Measurements from ENCODE around the gene PHTF2. TPM values are rescaled to one million over a fixed set of nuclear protein-coding genes. Genes with fewer than 3 reads are reported as not detected.

PHTF2 gene
- total RNA-seq, 1 experiment from 2014 or later, result 26.7 TPM

DNA sequence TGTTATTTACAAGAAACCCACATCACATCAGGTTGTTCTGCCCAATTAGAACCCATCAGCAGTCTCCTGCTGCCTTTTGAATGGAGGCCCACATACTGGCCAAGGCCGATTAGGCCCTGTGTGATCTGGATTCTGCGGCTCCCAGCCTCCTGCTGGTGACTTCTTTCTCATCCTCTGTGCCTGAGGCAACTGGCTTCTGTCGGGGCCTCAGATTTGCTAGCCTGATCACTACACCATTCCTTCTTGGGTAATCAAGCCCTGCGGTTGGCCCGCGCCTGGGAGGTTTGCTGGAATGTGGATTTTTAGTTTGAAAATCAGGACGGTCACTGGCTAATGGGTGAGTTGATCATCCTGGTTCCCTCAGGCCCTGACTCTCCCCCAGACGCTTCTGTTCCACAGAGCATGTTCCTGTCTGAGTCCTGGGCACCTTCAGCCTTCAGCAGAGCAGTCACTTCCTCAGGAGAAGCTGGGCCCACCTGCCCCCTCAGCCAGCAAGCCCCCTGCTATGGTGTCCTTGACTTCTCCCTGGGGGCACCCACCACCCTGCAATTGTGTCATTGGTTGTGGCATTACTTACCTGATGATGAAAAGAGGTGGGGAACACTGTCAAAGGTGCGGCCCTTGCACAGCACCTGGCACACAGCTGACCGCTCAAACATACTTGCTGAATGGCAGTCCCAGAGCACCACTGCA is 207.6 kb downstream of the PHTF2 start:
- no peaks in the 10 kb centered on the region for H3K4me1 ChIP-seq (ENCODE audit: control insufficient read depth in 1 of 2, insufficient read depth in 2 of 2, low read length in 2 of 2)
- ChIA-PET POLR2A (no interaction called here), RAD21 (ENCODE audit: low non-redundant PET in 1 of 2, low total read pairs in 2 of 2, uncharacterized antibody in 2 of 2, unreplicated experiment in 2 of 2) (no interaction called here), CTCF (no interaction called here)
- no TSS peak for BruUV-seq (replicated peaks)
- intact Hi-C loops (cut with micrococcal nuclease), result no loop called here
- H2AFZ ChIP-seq (ENCODE audit: low read depth, low read length, poor library complexity, severe bottlenecking), result no peak overlapping the region
- TF ChIP-seq, protein P1, sequence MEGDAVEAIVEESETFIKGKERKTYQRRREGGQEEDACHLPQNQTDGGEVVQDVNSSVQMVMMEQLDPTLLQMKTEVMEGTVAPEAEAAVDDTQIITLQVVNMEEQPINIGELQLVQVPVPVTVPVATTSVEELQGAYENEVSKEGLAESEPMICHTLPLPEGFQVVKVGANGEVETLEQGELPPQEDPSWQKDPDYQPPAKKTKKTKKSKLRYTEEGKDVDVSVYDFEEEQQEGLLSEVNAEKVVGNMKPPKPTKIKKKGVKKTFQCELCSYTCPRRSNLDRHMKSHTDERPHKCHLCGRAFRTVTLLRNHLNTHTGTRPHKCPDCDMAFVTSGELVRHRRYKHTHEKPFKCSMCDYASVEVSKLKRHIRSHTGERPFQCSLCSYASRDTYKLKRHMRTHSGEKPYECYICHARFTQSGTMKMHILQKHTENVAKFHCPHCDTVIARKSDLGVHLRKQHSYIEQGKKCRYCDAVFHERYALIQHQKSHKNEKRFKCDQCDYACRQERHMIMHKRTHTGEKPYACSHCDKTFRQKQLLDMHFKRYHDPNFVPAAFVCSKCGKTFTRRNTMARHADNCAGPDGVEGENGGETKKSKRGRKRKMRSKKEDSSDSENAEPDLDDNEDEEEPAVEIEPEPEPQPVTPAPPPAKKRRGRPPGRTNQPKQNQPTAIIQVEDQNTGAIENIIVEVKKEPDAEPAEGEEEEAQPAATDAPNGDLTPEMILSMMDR (IDR thresholded peaks at IDR 0.05 in 2 of 3, conservative IDR thresholded peaks at IDR 0.05 in 1 of 3; ENCODE audit: borderline replicate concordance in 1 of 3, insufficient read depth in 1 of 3, low read depth in 2 of 3, low read length in 2 of 3), result no peak
- TF ChIP-seq ZFX (IDR thresholded peaks at IDR 0.05) (no peak), JUND (IDR thresholded peaks at IDR 0.05) (no peak), SP1 (IDR thresholded peaks at IDR 0.05; ENCODE audit: low read depth) (no peak), EZH2 (IDR thresholded peaks at IDR 0.05) (no peak), POLR2AphosphoS5 (IDR thresholded peaks at IDR 0.05; ENCODE audit: low read depth, low read length) (no peak), SRF (IDR thresholded peaks at IDR 0.05; ENCODE audit: low read depth) (no peak), CBX3 (IDR thresholded peaks at IDR 0.05; ENCODE audit: low read depth) (no peak)
- TF ChIP-seq, protein P2, sequence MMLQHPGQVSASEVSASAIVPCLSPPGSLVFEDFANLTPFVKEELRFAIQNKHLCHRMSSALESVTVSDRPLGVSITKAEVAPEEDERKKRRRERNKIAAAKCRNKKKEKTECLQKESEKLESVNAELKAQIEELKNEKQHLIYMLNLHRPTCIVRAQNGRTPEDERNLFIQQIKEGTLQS (IDR thresholded peaks at IDR 0.05), result no peak
- TF ChIP-seq, protein P3, sequence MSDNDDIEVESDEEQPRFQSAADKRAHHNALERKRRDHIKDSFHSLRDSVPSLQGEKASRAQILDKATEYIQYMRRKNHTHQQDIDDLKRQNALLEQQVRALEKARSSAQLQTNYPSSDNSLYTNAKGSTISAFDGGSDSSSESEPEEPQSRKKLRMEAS (IDR thresholded peaks at IDR 0.05), result no peak
- H3K27me3 ChIP-seq (ENCODE audit: insufficient read depth, low read length), result no peaks in the 10 kb centered on the region
- H3K9me2 ChIP-seq (ENCODE audit: insufficient read depth), result no peaks in the 10 kb centered on the region
- DNase-seq (ENCODE audit: low read depth, low spot score) (no peak), ATAC-seq (no peak)
- H3K9ac ChIP-seq (ENCODE audit: low read length), result no peak overlapping the region
- no peaks in the 10 kb centered on the region for H3K36me3 ChIP-seq (ENCODE audit: control insufficient read depth in 1 of 2, insufficient read depth in 2 of 2, low read length in 2 of 2)
- H3K9me3 ChIP-seq (ENCODE audit: control insufficient read depth in 1 of 2, insufficient read depth in 1 of 2, low read depth in 1 of 2, low read length in 2 of 2), result no peaks in the 10 kb centered on the region
- H3K4me2 ChIP-seq (ENCODE audit: low read length), result no peak overlapping the region
- H4K20me1 ChIP-seq (ENCODE audit: insufficient read depth), result no peaks in the 10 kb centered on the region
- H3K4me3 ChIP-seq (replicated peaks in 1 of 2; ENCODE audit: low read depth in 1 of 2, low read length in 2 of 2), result no peak overlapping the region
- no peaks in the 10 kb centered on the region for H3K79me2 ChIP-seq (ENCODE audit: insufficient read depth, low read length)
- H3K27ac ChIP-seq (ENCODE audit: low read depth, low read length), result no peak overlapping the region

Other genes starting within 250 kb of the PHTF2 start
- gene RSBN1L, start 102.3 kb upstream of the PHTF2 start, total RNA-seq (2021; ENCODE audit: unreplicated experiment), result 15.5 TPM
- gene TMEM60, start 339 bp upstream of the PHTF2 start, total RNA-seq (2021; ENCODE audit: unreplicated experiment), result 10.3 TPM

Measured in HCT116 (cell line).